HFFc6 (cell line): Measurements from ENCODE around the gene TEX12. TPM values are rescaled to one million over a fixed set of nuclear protein-coding genes. Genes with fewer than 3 reads are reported as not detected.

Experiments used
- DNase-seq: peaks from one replicate; pipeline ENCODE4 v3.0.0-alpha.2; 2018
- H3K27ac Mint-ChIP-seq: 2 replicates; pipeline ENCODE4 v1.8.0; 2020; ENCODE audit warnings: mild to moderate bottlenecking, mixed read lengths
- H3K27me3 Mint-ChIP-seq: 2 replicates; pipeline ENCODE4 v1.8.0; 2021; ENCODE audit warnings: mild to moderate bottlenecking, moderate library complexity, mixed read lengths; ENCODE audit not compliant: insufficient read depth
- H3K36me3 Mint-ChIP-seq: 2 replicates; pipeline ENCODE4 v1.8.0; 2021; ENCODE audit warnings: low read depth, mixed read lengths
- H3K4me1 Mint-ChIP-seq: 2 replicates; pipeline ENCODE4 v1.8.0; 2020; ENCODE audit warnings: low read depth, mixed read lengths
- H3K4me3 Mint-ChIP-seq: 2 replicates; pipeline ENCODE4 v1.8.0; 2020; ENCODE audit warnings: mild to moderate bottlenecking, moderate library complexity, mixed read lengths
- H3K9me3 Mint-ChIP-seq: 2 replicates; pipeline ENCODE4 v1.8.0; 2020; ENCODE audit warnings: mild to moderate bottlenecking, mixed read lengths
- CTCF ChIP-seq: fragments of 200-600 bp; sonication (generic); IDR thresholded peaks from 2 replicates; pipeline ENCODE4 v1.5.0; 2021; ENCODE audit warnings: antibody characterized with exemption, mild to moderate bottlenecking
- total RNA-seq, 6 experiments: library from RNA; stranded (reverse); fragmentation: NEBNext Ultra II Directional; extraction: Animal tissue kit (Norgen Biotek cat#: 25700); gene quantifications; 2 replicates in 1 of 6; 3 replicates in 5 of 6; pipeline ENCODE4 v1.2.3, GENCODE V29; 2021

TEX12 gene
- total RNA-seq, 6 experiments from 2014 or later, result not detected

- DNase-seq, result no peak
- peaks cover 54% of the 10 kb centered on the region for H3K4me1 Mint-ChIP-seq
- H3K27me3 Mint-ChIP-seq, result peaks cover 4% of the 10 kb centered on the region; the same call in 1 of the 2 replicates
- H3K9me3 Mint-ChIP-seq, result no peaks in the 10 kb centered on the region
- H3K36me3 Mint-ChIP-seq, result peaks cover 15% of the 10 kb centered on the region
- no peak overlapping the region for H3K27ac Mint-ChIP-seq
- TF ChIP-seq CTCF, result no peak
- no peak overlapping the region for H3K4me3 Mint-ChIP-seq
Observed at GRCh38 chr11:112165049-112165448, 2.1 kb upstream of the TEX12 start.

- Mint-ChIP-seq H3K4me3 (no peak overlapping the region), H3K9me3 (no peaks in the 10 kb centered on the region), H3K4me1 (peaks cover 41% of the 10 kb centered on the region), H3K36me3 (peaks cover 15% of the 10 kb centered on the region), H3K27ac (no peak overlapping the region), H3K27me3 (peaks cover 4% of the 10 kb centered on the region; the same call in 1 of the 2 replicates)
- no peak for TF ChIP-seq CTCF
- no peak for DNase-seq
Observed at GRCh38 chr11:112166562-112166961, 610 bp upstream of the TEX12 start.

GRCh38 chr11:112172362-112172994 is 5.3 kb downstream of the TEX12 start:
- Mint-ChIP-seq H3K36me3 (peaks cover 7% of the 10 kb centered on the region; the same call in 1 of the 2 replicates), H3K4me3 (peak overlapping the region; percentile 6; the same call in 1 of the 2 replicates)
- DNase-seq, result peak; percentile 70

GRCh38 chr11:112173152-112173551 is 6.0 kb downstream of the TEX12 start:
- Mint-ChIP-seq H3K4me3 (no peak overlapping the region), H3K27me3 (no peaks in the 10 kb centered on the region), H3K4me1 (peaks cover 40% of the 10 kb centered on the region), H3K36me3 (peaks cover under 1% of the 10 kb centered on the region; the same call in 1 of the 2 replicates), H3K9me3 (no peaks in the 10 kb centered on the region), H3K27ac (peak overlapping the region; percentile 36)
- no peak for TF ChIP-seq CTCF
- DNase-seq, result no peak

More at GRCh38 chr11:112172362-112172994, 5.3 kb downstream of the TEX12 start:
- peaks cover 40% of the 10 kb centered on the region for H3K4me1 Mint-ChIP-seq
- peak overlapping the region; percentile 56 for H3K27ac Mint-ChIP-seq
- H3K27me3 Mint-ChIP-seq, result peaks cover 4% of the 10 kb centered on the region; the same call in 1 of the 2 replicates
- TF ChIP-seq CTCF, result no peak
- no peaks in the 10 kb centered on the region for H3K9me3 Mint-ChIP-seq

- peak within 1 kb of the TSS; percentile 85 for H3K4me3 Mint-ChIP-seq
- peak; percentile 99 for TF ChIP-seq CTCF
- H3K4me1 Mint-ChIP-seq, result peaks cover 40% of the 10 kb centered on the region
Observed at GRCh38 chr11:112174789-112175598, 7.8 kb downstream of the TEX12 start, which contains the start of gene BCO2. BCO2 (plus strand) TSS chr11:112175512; CDS start chr11:112175602, 90 bp downstream.

More at GRCh38 chr11:112174789-112175598, 7.8 kb downstream of the TEX12 start, which contains the start of gene BCO2:
- Mint-ChIP-seq H3K9me3 (no peaks in the 10 kb centered on the region), H3K27ac (peak within 1 kb of the TSS; percentile 95), H3K36me3 (no peaks in the 10 kb centered on the region), H3K27me3 (no peaks in the 10 kb centered on the region)
- DNase-seq, result peak; percentile 75
